RWPE1 (cell line): ENCODE measurements around the gene NT5C3B.

Source experiments
- CTCF ChIA-PET: fragments of 350-600 bp; sonication (Branson Sonifier 250); formaldehyde crosslinking; extraction: SDS; loops from one replicate; lab custom pipeline; 2021; lab: Yijun Ruan, JAX
- POLR2A ChIA-PET: fragments of 400-600 bp; formaldehyde crosslinking; extraction: SDS; loops from one replicate; lab custom pipeline; 2020; ENCODE audit warnings: antibody characterized with exemption; ENCODE audit not compliant: low non-redundant PET; lab: Yijun Ruan, JAX
- DNase-seq: peaks from one replicate; pipeline ENCODE4 v3.0.0; 2012; ENCODE audit warnings: low spot score
- H3K27ac ChIP-seq: fragments of 450-650 bp; 2 replicates; pipeline ENCODE4 v1.5.1; 2017
- TF ChIP-seq, protein P1 (sequence below): fragments of 450-650 bp; conservative IDR thresholded peaks from 2 replicates; pipeline ENCODE4 v1.5.1; 2017; ENCODE audit warnings: low read depth, mild to moderate bottlenecking

NT5C3B gene

DNA sequence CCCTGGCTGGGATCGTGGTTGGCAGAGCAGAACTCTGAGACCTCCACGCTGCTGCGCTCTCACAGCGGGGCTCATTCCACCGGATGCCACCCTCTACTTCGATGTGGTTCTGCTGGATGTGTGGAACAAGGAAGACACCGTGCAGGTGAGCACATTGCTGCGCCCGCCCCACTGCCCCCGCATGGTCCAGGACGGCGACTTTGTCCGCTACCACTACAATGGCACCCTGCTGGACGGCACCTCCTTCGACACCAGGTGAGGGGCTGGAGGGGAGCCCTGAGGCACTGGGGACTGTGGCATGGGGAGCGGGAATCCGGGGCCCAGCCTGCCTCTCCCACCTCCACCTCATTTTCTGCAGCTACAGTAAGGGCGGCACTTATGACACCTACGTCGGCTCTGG, 18.0 kb downstream of the NT5C3B start:
- H3K27ac ChIP-seq, result no peak overlapping the region; the same call in 1 of the 2 replicates
- POLR2A ChIA-PET, result no interaction called here
- DNase-seq, result no peak
- CTCF ChIA-PET, result no interaction called here
- TF ChIP-seq, protein P1, sequence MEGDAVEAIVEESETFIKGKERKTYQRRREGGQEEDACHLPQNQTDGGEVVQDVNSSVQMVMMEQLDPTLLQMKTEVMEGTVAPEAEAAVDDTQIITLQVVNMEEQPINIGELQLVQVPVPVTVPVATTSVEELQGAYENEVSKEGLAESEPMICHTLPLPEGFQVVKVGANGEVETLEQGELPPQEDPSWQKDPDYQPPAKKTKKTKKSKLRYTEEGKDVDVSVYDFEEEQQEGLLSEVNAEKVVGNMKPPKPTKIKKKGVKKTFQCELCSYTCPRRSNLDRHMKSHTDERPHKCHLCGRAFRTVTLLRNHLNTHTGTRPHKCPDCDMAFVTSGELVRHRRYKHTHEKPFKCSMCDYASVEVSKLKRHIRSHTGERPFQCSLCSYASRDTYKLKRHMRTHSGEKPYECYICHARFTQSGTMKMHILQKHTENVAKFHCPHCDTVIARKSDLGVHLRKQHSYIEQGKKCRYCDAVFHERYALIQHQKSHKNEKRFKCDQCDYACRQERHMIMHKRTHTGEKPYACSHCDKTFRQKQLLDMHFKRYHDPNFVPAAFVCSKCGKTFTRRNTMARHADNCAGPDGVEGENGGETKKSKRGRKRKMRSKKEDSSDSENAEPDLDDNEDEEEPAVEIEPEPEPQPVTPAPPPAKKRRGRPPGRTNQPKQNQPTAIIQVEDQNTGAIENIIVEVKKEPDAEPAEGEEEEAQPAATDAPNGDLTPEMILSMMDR, result no peak

DNA sequence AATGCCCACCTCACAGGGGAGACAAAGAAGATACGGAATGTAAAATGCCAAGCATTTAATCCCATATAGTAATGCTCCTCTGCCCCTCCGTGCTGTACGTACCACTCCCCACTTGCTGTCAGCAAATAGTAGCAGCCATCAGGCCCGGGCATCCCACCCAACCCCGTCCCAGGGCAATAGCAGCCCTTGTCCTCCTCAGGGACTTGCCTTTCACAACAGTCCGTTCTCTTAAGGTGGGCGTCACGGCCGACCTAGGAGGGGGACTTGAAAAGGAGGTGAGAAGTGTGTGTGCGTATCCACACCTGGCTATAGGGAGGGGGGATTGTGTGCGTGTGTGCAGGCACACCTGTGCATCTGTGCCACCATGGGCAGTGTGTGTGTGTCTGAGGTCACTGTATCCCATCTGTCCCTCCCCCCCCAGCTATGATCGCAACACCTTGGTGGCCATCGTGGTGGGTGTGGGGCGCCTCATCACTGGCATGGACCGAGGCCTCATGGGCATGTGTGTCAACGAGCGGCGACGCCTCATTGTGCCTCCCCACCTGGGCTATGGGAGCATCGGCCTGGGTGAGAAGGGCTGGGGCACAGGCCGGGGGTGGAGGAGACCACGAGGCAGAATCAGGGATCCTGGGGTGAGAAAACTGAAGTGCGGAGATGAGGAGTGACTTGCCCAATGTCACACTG, 19.3 kb downstream of the NT5C3B start:
- ChIA-PET POLR2A (interaction anchor here (0.6 kb wide), 1 partner anchor 16 kb away, joined by 3 read pairs; no protein-coding TSS in a partner anchor), CTCF (no interaction called here)
- TF ChIP-seq, protein P1, result no peak
- H3K27ac ChIP-seq, result peak overlapping the region; percentile 16; the same call in 1 of the 2 replicates
- no peak for DNase-seq

DNA sequence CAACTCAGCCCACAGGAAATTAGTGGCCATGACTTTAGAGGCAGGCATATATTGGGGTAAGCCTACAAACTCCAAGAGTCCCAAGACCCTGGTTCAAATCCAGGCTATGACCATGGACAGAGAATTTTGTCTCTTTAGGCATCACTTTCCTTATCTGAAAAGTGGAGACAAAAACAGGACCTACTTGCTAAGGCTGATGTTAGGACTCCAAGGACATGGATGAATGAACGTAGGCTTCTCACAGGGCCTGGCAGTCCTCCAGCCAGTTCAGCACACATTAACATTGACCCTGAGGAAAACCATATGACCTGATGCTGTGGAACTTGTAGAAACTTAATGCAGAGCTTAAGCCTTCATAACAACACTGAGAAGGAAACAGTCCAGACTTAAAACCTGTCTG, 21.8 kb downstream of the NT5C3B start:
- CTCF ChIA-PET, result interaction anchor here (1.4 kb wide), 1 partner anchor 13 kb away, joined by 10 read pairs; no protein-coding TSS in a partner anchor
- TF ChIP-seq, protein P1, result no peak
- POLR2A ChIA-PET, result no interaction called here
- peak overlapping the region; percentile 91 for H3K27ac ChIP-seq
- no peak for DNase-seq

DNA sequence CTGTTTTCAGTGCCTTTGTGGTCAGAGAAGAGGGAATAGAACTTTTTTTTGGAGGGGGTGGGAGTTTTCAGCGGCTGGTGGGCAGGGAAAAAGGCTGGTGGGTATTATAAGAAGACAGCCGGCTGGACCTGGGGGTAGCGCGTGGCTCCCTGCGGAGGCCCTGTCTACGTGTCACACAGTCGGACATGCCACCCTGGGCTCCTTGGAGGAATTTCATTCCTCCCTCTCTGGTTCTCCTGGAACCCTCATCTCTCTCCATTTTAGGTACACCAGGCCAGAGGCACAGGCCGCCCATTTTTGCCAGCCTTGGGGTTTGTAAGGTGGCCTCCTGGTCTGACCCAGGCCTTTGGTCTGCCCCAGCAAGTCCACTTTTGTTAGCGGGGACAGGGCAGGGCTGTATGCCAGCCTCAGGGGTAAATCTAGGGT, 22.3 kb downstream of the NT5C3B start:
- TF ChIP-seq, protein P1, result no peak
- CTCF ChIA-PET, result interaction anchor here (2.1 kb wide), 1 partner anchor 76 kb away, joined by 4 read pairs; no protein-coding TSS in a partner anchor
- DNase-seq, result no peak
- POLR2A ChIA-PET, result no interaction called here
- peak overlapping the region; percentile 91 for H3K27ac ChIP-seq

DNA sequence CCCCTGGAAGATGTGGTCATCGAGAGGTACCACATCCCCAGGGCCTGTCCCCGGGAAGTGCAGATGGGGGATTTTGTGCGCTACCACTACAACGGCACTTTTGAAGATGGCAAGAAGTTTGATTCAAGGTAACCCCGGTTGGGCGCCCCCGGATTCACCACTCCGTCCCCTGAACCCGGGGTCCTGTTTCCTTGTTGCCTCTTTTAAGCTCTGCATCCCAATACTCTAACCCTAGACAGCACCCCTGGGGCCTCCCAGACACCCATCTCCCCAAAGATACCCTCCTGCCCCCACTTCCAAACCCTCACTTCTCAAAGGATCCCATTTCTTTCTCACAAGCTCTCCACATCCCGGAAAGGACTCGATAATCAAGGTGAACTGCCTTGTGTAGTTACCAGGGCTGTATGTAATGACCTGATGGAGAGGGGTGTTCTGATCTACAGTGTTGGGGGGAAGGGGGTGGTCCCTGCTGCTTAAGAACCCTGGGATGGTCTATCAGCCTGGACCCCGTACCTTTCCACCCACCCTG, 22.8 kb downstream of the NT5C3B start:
- TF ChIP-seq, protein P1, result no peak
- ChIA-PET POLR2A (interaction anchor here (0.6 to 0.7 kb wide), 2 partner anchors 14 to 105 kb away, joined by 3 read pairs; no protein-coding TSS in a partner anchor), CTCF (interaction anchor here (2.1 kb wide), 1 partner anchor 76 kb away, joined by 4 read pairs; no protein-coding TSS in a partner anchor)
- H3K27ac ChIP-seq, result peak overlapping the region; percentile 91
- DNase-seq, result no peak

DNA sequence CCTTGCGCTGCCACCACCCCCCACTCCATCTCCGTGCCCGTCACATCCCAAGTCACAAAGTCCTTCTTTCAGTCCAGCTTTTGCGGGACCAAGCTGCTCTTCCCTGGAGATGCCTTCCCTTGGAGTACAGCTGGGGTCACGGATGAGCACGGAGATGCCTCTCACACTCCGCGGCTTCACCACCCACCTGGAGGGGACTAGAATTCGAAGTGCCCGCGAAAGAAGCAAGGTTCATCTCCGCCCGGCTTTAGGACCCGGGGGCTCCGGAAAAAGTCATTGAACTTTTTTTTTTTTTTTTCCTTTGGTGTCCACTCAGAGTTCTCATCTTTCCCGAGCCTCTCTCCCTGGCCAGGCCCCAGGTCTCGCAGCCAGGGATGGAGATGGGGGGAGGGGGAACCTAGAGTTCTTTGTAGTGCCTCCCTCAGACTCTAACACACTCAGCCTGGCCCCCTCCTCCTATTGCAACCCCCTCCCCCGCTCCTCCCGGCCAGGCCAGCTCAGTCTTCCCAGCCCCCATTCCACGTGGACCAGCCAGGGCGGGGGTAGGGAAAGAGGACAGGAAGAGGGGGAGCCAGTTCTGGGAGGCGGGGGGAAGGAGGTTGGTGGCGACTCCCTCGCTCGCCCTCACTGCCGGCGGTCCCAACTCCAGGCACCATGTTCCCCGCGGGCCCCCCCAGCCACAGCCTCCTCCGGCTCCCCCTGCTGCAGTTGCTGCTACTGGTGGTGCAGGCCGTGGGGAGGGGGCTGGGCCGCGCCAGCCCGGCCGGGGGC, 23.5 kb downstream of the NT5C3B start, which contains the start of gene FKBP10:
Gene FKBP10 (plus strand): TSS at position 624 of the 771 bp plus-strand sequence. CDS start 31 bp downstream, at position 655.
- POLR2A ChIA-PET, result interaction anchor here (0.6 to 0.7 kb wide), 3 partner anchors 13 to 105 kb away, joined by 3 to 4 read pairs (median 3); no protein-coding TSS in a partner anchor
- TF ChIP-seq, protein P1, result no peak
- DNase-seq, result peak; percentile 77
- CTCF ChIA-PET, result interaction anchor here (1.0 to 2.1 kb wide), 3 partner anchors 11 to 75 kb away, joined by 3 to 4 read pairs (median 4); no protein-coding TSS in a partner anchor
- H3K27ac ChIP-seq, result peak within 1 kb of the TSS; percentile 91
